B cell (primary cell): ENCODE results near the gene ANO2. TPM values are rescaled to one million over a fixed set of nuclear protein-coding genes. Genes with fewer than 3 reads are reported as not detected.

Source experiments
- ATAC-seq: fragments of 200-7000 bp; cut with Tn5 transposase; one replicate; pipeline ENCODE4 v1.10.0; 2021; ENCODE audit warnings: low read depth, mild to moderate bottlenecking, moderate number of reproducible peaks, moderate library complexity
- CTCF ChIA-PET: fragments of 350-600 bp; sonication (Branson Sonifier 250); formaldehyde crosslinking; loops from one replicate; lab custom pipeline; 2021; ENCODE audit warnings: antibody characterized with exemption, inconsistent platforms; lab: Charles Lee
- POLR2A ChIA-PET: fragments of 350-600 bp; sonication (Branson Sonifier 250); formaldehyde crosslinking; loops from one replicate; lab custom pipeline; 2021; ENCODE audit warnings: antibody characterized with exemption; lab: Charles Lee
- DNase-seq: peaks from one replicate; pipeline ENCODE4 v3.0.0; 2013
- H2AFZ ChIP-seq: 2 replicates; pipeline ENCODE4 v1.6.1; 2012; ENCODE audit warnings: mild to moderate bottlenecking, low read depth, low read length; ENCODE audit not compliant: insufficient read depth, poor library complexity, severe bottlenecking
- H3K27ac ChIP-seq, 2 donors: 1 replicate in 1 of 2; 2 replicates in 1 of 2; pipeline ENCODE4 v1.5.1; 2012 to 2013; ENCODE audit warnings: low read length in 2 of 2, mild to moderate bottlenecking in 2 of 2, moderate library complexity in 1 of 2
- H3K27me3 ChIP-seq, 4 experiments: fragments of 200-600 bp in 1 of 4; sonication (generic) in 1 of 4; replicated peaks in 1 of 4; 1 replicate in 2 of 4; 2 replicates in 2 of 4; pipeline versions ENCODE4 v1.6.1 to v1.7.0; 2013 to 2016; ENCODE audit warnings: low read length in 3 of 4, mild to moderate bottlenecking in 2 of 4, mixed read lengths in 1 of 4, moderate library complexity in 1 of 4; ENCODE audit not compliant: insufficient read depth in 4 of 4, control insufficient read depth in 3 of 4; ENCODE audit errors: control extremely low read depth in 1 of 4
- H3K36me3 ChIP-seq, 2 experiments: replicated peaks in 1 of 2; 1 replicate in 1 of 2; 2 replicates in 1 of 2; pipeline versions ENCODE4 v1.6.1 to v1.7.1; 2013; ENCODE audit warnings: low read length in 1 of 2; ENCODE audit not compliant: insufficient read depth in 2 of 2, control insufficient read depth in 1 of 2; ENCODE audit errors: control extremely low read depth in 1 of 2, extremely low read depth in 1 of 2
- H3K4me1 ChIP-seq, 2 donors: fragments of 200-600 bp in 1 of 2; sonication (generic) in 1 of 2; 1 replicate in 1 of 2; 2 replicates in 1 of 2; pipeline versions ENCODE4 v1.5.1 to v1.6.1; 2013 to 2017; ENCODE audit warnings: low read length in 2 of 2; ENCODE audit not compliant: control insufficient read depth in 2 of 2, insufficient read depth in 2 of 2
- H3K4me2 ChIP-seq: replicated peaks from 2 replicates; pipeline ENCODE3; 2012; ENCODE audit warnings: mild to moderate bottlenecking, low read depth, low read length; ENCODE audit not compliant: poor library complexity, severe bottlenecking
- H3K4me3 ChIP-seq, 5 experiments: fragments of 200-600 bp in 1 of 5; sonication (generic) in 1 of 5; 1 replicate in 3 of 5; 2 replicates in 2 of 5; pipeline versions ENCODE4 v1.5.1 to v1.7.0; 2011 to 2016; ENCODE audit warnings: low read length in 4 of 5, mild to moderate bottlenecking in 4 of 5, low read depth in 2 of 5, control low read depth in 1 of 5, moderate library complexity in 1 of 5; ENCODE audit not compliant: insufficient read depth in 1 of 5; ENCODE audit errors: control extremely low read depth in 1 of 5, extremely low read depth in 1 of 5
- H3K79me2 ChIP-seq: fragments of 200-600 bp; sonication (generic); one replicate; pipeline ENCODE4 v1.6.0; 2016; ENCODE audit warnings: low read length; ENCODE audit not compliant: control insufficient read depth, insufficient read depth
- H3K9ac ChIP-seq: fragments of 200-600 bp; sonication (generic); 2 replicates; pipeline ENCODE4 v1.6.1; 2017; ENCODE audit warnings: mild to moderate bottlenecking, low read length, moderate library complexity
- H3K9me3 ChIP-seq, 3 donors: one replicate each; pipeline versions ENCODE4 v1.6.1 to v1.7.1; 2013; ENCODE audit warnings: low read length in 2 of 3; ENCODE audit not compliant: control insufficient read depth in 2 of 3, insufficient read depth in 1 of 3; ENCODE audit errors: control extremely low read depth in 1 of 3
- H4K20me1 ChIP-seq: 2 replicates; pipeline ENCODE4 v1.6.0; 2012; ENCODE audit warnings: mild to moderate bottlenecking, low read length; ENCODE audit not compliant: insufficient read depth, control insufficient read depth, poor library complexity, severe bottlenecking
- H3K27ac Mint-ChIP-seq: one replicate; pipeline ENCODE4 v1.8.0; 2021; ENCODE audit warnings: mixed read lengths
- H3K27me3 Mint-ChIP-seq: one replicate; pipeline ENCODE4 v1.8.0; 2021; ENCODE audit warnings: mixed read lengths
- H3K4me1 Mint-ChIP-seq: one replicate; pipeline ENCODE4 v1.8.0; 2021; ENCODE audit warnings: mixed read lengths
- H3K4me3 Mint-ChIP-seq: one replicate; pipeline ENCODE4 v1.8.0; 2021; ENCODE audit warnings: mixed read lengths
- H3K9me3 Mint-ChIP-seq: one replicate; pipeline ENCODE4 v1.8.0; 2022; ENCODE audit warnings: mixed read lengths; ENCODE audit not compliant: insufficient read depth
- CTCF ChIP-seq: fragments of 200-600 bp; IDR thresholded peaks from one replicate; pipeline ENCODE4 v1.8.0; 2022; ENCODE audit warnings: antibody characterized with exemption, mild to moderate bottlenecking
- EZH2 ChIP-seq: IDR thresholded peaks from 2 replicates; pipeline ENCODE4 v1.6.1; 2012; ENCODE audit warnings: borderline replicate concordance, low read depth, mild to moderate bottlenecking, moderate library complexity, low read length; ENCODE audit not compliant: insufficient read depth, poor library complexity, severe bottlenecking
- WGBS: methylation state at CpG from one replicate; pipeline ENCODE4 v1.1.5; 2013; ENCODE audit warnings: missing lambda C conversion rate; ENCODE audit not compliant: insufficient coverage; 5-methylcytosine and 5-hydroxymethylcytosine counted together
- intact Hi-C: fragments of 100-400 bp; cut with micrococcal nuclease; formaldehyde crosslinking; loops from one replicate; pipeline ENCODE4 v1.10.0; 2022
- polyA plus RNA-seq: library from polyadenylated mRNA; depleted of rRNA; stranded (reverse); fragments of >200 nt; gene quantifications from 2 replicates; pipeline ENCODE4 v1.2.3, GENCODE V29; 2012
- total RNA-seq, 2 donors: library from RNA; stranded (reverse); fragments of 120-200 nt in 1 of 2; gene quantifications; 1 replicate in 1 of 2; 2 replicates in 1 of 2; pipeline versions ENCODE4 v1.2.3 to v1.2.4, GENCODE V29; 2013 to 2022

Gene ANO2
- total and polyA plus RNA-seq, 2 donors (not counting 1 experiment from before 2014, with no cell fraction given) = not detected

- no peak for TF ChIP-seq EZH2
- no peak for TF ChIP-seq CTCF
- DNase-seq = no peak
- Histone ChIP-seq H3K4me1 (no peaks in the 10 kb centered on the region), H4K20me1 (no peaks in the 10 kb centered on the region), H3K9me3 (peaks cover 0 to 5% (median 0%) of the 10 kb centered on the region in 3 donors), H3K79me2 (no peaks in the 10 kb centered on the region), H3K4me2 (no peak overlapping the region), H3K36me3 (no peaks in the 10 kb centered on the region), H2AFZ (no peak overlapping the region), H3K27ac (no peak overlapping the region), H3K9ac (no peak overlapping the region), H3K4me3 (no peak overlapping the region), H3K27me3 (no peaks in the 10 kb centered on the region)
- no peak for ATAC-seq
- Mint-ChIP-seq H3K4me3 (no peak overlapping the region), H3K9me3 (no peaks in the 10 kb centered on the region), H3K27me3 (no peaks in the 10 kb centered on the region), H3K4me1 (no peaks in the 10 kb centered on the region), H3K27ac (no peak overlapping the region)
- ChIA-PET CTCF (no interaction called here), POLR2A (no interaction called here)
- no CpG with 5 or more reads among the region's 2 CpGs for WGBS
- intact Hi-C loops = no loop called here
These were observed 256.8 kb downstream of the ANO2 start for GRCh38 chr12:5688226-5688625.

GRCh38 chr12:5685935-5686334 lies 259.1 kb downstream of the ANO2 start:
- whole genome bisulfite sequencing = 59% methylated on average over 3 of the region's 3 CpGs
- Histone ChIP-seq H3K9ac (no peak overlapping the region), H3K4me3 (no peak overlapping the region), H4K20me1 (no peaks in the 10 kb centered on the region), H2AFZ (no peak overlapping the region), H3K9me3 (no peaks in the 10 kb centered on the region), H3K36me3 (no peaks in the 10 kb centered on the region), H3K27me3 (no peaks in the 10 kb centered on the region), H3K79me2 (no peaks in the 10 kb centered on the region), H3K27ac (no peak overlapping the region), H3K4me1 (no peaks in the 10 kb centered on the region), H3K4me2 (no peak overlapping the region)
- no peaks in the 10 kb centered on the region for H3K4me1 Mint-ChIP-seq
- ATAC-seq (no peak), DNase-seq (no peak)
- POLR2A ChIA-PET = no interaction called here
- H3K4me3 Mint-ChIP-seq = no peak overlapping the region
- no peak overlapping the region for H3K27ac Mint-ChIP-seq
- H3K9me3 Mint-ChIP-seq = no peaks in the 10 kb centered on the region
- intact Hi-C loops = no loop called here
- TF ChIP-seq CTCF (no peak), EZH2 (no peak)
- CTCF ChIA-PET = no interaction called here
- H3K27me3 Mint-ChIP-seq = peaks cover 5% of the 10 kb centered on the region
